ENCODE data around the gene PSAP.

- TF ChIP-seq CTCF (IDR thresholded peaks at IDR 0.05) (no peak), POLR2AphosphoS5 (IDR thresholded peaks at IDR 0.05) (no peak), POLR2A (IDR thresholded peaks at IDR 0.05) (no peak)
These were observed 34.0 kb downstream of the PSAP start for GRCh38 chr10:71816936-71817618.

Data from prostate gland (tissue), 2 donors.